GM12873 (cell line): ENCODE data around the gene STX18.

Source experiments
- TF ChIP-seq, protein P1 (sequence below): IDR thresholded peaks from 2 replicates; pipeline ENCODE4 v1.5.1; 2012; ENCODE audit warnings: low read depth, mild to moderate bottlenecking, moderate library complexity, low read length, control low read depth; ENCODE audit not compliant: insufficient read depth; ENCODE audit errors: missing control alignments

Gene STX18

DNA sequence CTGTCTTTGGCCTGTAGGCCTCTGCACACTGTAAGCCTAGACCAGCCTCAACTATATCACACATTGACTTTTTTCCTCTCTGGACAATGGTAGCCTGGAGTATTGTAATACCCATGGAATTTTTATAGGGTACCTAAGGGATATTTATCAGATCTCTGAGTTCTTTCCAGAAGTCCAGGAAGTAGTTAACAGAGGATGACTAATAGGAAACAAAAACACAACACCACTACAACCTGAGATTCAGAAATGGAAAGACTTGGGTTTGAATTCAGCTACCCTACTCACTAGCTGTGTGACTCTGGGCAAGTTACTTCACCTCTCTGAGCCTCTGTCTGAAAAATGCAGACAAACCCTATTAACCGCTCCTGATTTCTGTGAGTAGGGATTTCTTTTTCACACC lies 7.7 kb upstream of the STX18 start:
- TF ChIP-seq, protein P1, sequence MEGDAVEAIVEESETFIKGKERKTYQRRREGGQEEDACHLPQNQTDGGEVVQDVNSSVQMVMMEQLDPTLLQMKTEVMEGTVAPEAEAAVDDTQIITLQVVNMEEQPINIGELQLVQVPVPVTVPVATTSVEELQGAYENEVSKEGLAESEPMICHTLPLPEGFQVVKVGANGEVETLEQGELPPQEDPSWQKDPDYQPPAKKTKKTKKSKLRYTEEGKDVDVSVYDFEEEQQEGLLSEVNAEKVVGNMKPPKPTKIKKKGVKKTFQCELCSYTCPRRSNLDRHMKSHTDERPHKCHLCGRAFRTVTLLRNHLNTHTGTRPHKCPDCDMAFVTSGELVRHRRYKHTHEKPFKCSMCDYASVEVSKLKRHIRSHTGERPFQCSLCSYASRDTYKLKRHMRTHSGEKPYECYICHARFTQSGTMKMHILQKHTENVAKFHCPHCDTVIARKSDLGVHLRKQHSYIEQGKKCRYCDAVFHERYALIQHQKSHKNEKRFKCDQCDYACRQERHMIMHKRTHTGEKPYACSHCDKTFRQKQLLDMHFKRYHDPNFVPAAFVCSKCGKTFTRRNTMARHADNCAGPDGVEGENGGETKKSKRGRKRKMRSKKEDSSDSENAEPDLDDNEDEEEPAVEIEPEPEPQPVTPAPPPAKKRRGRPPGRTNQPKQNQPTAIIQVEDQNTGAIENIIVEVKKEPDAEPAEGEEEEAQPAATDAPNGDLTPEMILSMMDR, result no peak

DNA sequence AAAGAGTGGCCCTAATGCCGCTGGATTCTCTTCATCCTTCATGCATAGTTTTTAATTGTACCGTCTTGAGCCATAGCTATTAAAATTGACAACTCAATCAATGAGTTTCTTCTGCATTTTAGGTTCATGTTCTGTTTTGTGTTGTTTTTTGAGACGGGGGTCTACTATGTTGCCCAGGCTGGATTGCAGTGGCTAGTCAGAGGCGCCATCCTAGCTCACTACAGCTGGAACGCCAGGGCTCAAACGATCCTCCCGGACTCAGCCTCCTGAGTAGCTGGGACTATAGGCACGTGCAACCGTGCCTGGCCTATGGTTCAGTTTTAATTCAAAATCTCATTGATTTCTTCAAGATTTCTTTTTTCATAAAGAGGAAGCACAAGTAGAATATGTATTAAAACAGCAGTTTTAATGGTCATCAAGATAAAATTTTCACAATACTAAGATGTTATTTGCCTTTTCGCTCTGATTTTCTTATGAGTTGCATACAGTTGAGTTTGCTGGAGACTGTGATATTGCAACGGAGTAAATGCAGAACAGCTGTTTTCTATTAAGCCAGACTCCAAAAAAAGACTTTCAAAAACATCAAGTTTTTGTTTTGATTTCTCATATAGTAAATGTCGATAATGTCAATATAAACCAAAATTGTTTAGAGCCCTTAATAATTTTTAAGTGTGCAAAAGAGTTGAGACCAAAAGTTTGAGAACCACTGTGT lies 1.1 kb upstream of the STX18 start:
- TF ChIP-seq, protein P1, result no peak

DNA sequence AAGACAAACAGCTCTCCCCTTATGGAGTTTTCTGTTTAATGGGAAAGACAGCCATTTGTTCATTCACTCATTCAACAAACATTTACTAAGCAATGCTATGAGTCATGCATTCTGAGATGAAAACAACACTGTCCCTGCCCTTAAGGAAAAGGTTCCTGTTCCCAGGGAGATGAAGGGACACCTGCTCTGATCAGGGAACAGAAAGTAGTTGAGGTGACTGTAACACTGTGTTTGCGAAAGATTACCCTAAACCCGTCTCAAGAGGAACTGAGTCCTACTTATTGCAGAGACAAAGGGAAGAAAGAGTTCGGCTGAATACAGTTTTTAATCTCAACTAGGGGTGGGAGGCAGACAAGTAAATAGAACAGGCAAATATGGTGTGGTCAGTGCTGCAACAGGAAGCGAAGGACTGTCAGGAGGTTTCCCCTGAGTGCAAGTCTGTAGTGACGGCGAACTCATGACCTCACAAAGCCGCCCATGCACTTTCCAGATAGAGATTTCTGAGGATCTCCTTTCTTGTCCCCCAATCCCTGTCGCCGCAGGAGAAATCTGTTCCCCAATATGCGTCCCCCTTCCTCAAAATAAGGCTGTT lies 712 bp downstream of the STX18 start:
- TF ChIP-seq, protein P1, result no peak

GRCh38 chr4:4539481-4539880 lies 2.4 kb downstream of the STX18 start:
- TF ChIP-seq, protein P1, result no peak

DNA sequence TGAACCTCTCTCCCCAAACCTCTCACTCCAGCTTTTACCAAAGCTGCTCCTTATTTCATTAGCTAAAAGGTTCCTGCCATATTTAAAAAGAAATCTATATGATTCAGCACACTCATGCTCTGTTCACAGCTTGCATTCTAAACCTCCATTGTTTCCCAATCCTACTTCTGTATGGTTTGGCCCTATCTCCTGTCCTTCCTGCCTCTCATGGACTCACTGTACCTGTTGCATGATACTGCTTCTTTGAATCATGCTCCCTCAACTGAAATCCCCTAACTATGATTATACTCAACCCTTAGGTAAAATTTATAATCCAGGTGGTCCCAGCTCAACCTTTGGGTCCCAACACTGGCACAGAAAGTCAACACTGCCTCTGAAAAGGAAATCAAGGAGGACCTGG lies 6.3 kb downstream of the STX18 start:
- TF ChIP-seq, protein P1, result no peak

- TF ChIP-seq, protein P1, result no peak
Measured at GRCh38 chr4:4534515-4535145, 7.2 kb downstream of the STX18 start.

DNA sequence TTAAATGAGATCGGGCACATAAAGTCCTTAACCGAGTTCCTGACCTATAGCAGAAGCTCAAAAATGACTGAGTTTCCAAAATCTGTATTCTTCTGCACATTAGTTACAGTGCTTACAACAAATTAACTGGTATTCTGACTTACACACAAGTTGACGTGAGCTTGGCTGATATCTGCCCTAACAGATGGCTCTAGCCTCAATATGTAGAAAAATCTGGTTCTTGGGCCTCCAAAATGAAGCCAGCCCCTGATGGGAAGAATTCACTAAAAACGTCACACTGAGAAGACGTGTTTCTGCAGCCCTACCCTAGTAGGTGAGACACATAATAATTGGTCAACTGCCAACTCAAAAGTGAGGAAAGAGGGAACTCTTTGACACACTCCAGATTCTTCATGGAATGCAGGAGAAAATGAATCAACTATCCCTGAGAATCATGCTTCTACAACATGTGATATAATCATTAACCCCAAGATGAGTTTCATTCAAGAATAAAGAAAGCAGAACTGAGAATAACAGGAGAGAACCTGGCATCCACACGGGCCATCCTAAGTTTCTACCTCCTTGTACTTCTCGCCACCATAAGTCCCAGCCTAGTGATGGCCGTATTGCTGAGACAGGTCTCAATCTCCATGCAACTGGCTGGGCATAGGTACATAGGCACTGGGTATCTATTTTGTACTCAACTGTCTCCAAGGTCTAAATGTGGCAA lies 8.2 kb downstream of the STX18 start:
- TF ChIP-seq, protein P1, result no peak
